Vagina (tissue), 2 donors: ENCODE measurements around the gene SH3D19.

Experiments
- CTCF ChIP-seq, 3 experiments: fragments of 450-650 bp in 2 of 3; fragments of 200-600 bp in 1 of 3; sonication (generic) in 1 of 3; IDR thresholded peaks; one replicate each; pipeline ENCODE4 v1.5.1; 2017 to 2019; ENCODE audit warnings: antibody characterized with exemption in 3 of 3, mild to moderate bottlenecking in 2 of 3, moderate library complexity in 2 of 3
- POLR2A ChIP-seq, 2 donors: fragments of 450-650 bp; IDR thresholded peaks; one replicate each; pipeline ENCODE4 v1.6.1; 2017; ENCODE audit warnings: antibody characterized with exemption in 2 of 2, mild to moderate bottlenecking in 2 of 2, moderate library complexity in 2 of 2

DNA sequence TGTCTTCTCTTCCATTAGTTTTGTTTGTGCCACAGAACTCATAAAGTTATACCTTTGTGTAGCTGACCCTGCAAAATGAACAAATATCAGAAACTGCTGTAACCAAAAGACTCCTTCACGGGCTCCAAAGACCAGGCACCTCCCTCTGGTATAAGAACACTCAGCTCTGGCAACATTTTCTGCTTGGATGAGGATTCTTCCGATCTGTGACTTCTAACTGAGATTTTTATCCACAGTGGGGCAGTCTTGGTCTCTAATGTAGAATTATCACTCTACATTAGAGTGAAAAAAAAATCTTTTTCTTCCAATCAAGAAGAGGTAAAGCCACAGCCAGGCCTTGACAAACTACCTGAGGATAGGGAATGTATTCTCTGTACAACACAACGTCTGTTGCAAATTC, 86.9 kb downstream of the SH3D19 start:
- TF ChIP-seq CTCF (IDR thresholded peaks at IDR 0.05) (no peak), POLR2A (IDR thresholded peaks at IDR 0.05) (no peak)
